ENCODE measurements around the gene DMBX1.

Gene DMBX1

GRCh38 chr1:46447499-46448108 lies 42.0 kb upstream of the DMBX1 start:
- DNase-seq (ENCODE audit: low read depth), result no peak
- TF ChIP-seq, protein P1, sequence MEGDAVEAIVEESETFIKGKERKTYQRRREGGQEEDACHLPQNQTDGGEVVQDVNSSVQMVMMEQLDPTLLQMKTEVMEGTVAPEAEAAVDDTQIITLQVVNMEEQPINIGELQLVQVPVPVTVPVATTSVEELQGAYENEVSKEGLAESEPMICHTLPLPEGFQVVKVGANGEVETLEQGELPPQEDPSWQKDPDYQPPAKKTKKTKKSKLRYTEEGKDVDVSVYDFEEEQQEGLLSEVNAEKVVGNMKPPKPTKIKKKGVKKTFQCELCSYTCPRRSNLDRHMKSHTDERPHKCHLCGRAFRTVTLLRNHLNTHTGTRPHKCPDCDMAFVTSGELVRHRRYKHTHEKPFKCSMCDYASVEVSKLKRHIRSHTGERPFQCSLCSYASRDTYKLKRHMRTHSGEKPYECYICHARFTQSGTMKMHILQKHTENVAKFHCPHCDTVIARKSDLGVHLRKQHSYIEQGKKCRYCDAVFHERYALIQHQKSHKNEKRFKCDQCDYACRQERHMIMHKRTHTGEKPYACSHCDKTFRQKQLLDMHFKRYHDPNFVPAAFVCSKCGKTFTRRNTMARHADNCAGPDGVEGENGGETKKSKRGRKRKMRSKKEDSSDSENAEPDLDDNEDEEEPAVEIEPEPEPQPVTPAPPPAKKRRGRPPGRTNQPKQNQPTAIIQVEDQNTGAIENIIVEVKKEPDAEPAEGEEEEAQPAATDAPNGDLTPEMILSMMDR (conservative IDR thresholded peaks at IDR 0.05; ENCODE audit: low read depth, low read length), result no peak

DNA sequence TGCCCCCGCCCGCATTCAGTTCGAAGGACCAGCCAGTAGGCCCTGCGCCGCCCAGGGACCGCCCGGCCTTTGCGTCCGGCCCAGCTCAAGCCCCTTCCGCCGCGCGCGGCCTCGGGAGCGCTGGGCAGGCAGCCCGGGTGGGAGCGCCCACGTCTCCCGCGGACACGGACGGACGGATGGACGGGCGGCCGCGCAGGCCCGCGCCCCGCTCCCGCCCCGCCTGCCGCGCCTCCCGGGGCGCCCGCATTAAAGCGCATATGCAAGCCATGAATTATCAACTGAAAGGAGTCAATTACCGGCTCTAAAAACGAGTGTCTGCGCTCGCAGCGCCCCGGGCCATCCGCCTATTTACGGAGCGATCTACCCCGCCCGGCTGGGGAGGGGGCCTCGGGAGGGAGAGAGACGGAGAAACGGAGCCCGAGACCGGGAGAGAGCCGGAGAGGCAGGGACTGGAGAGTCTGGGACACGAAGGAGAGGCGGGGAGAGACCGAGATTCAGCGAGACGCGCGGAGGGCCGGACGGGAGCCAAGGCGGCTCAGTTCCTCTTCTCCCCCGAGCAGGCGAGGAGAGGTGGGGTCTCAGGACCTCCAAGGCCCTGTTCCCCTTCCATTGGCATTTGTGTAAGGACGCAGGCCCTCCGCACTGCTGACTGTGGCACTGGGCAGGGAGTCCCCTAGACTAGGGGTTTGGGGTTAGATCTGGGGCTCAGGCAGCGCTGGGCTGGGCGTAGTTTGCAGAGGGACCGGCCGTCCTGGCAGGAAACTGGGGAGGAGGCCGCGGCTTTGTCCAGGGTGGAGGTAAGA lies 41.3 kb upstream of the DMBX1 start:
- peak overlapping the region; percentile 38 for H3K4me3 ChIP-seq (ENCODE audit: low read depth, low read length)
- DNase-seq (ENCODE audit: low read depth), result no peak
- TF ChIP-seq, protein P1 (conservative IDR thresholded peaks at IDR 0.05; ENCODE audit: low read depth, low read length), result no peak

More at GRCh38 chr1:46447499-46448108, 42.0 kb upstream of the DMBX1 start:
- H3K4me3 ChIP-seq (ENCODE audit: low read depth, low read length), result no peak overlapping the region

DNA sequence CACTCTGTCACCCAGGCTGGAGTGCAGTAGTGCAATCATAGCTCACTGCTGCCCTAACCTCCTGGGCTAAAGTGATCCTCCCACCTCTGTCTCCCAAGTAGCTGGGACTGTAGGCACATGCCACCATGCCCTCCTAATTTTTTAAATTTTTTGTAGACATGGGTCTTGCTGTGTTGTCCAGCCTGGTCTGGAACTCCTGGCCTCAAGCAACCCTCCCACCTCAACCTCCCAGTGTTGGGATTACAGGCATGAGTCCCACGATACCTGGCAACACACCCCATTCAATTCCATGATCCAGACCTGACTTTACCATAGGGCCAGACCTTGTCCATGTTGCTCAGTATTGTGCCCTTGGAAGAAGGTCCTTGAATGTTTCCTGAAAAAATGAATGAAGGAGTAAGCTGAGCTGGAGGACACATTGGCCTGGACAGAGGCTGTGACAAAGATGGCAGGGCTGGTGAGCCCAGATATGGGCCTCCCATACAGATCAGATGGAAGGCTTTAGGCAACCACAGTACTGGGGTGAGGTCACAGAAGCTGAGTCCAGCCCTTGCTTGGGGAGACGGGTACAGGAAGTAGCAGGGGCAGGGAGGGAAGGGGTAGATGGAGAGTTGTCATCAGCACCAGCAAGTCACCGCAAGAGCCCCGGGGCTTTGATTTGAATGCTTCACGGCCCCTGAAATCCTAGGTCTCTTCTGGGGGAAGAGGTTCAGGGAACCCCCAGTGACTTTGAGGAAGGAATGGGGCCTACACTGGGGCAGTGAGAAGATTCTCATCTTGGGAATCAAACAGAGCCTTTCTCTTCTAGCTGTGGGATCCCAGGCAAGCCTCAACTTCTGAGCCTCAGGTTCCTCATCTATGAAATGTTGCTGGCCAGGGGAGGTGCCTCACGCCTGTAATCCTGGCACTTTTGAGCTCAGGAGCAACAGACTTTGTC lies 40.1 kb upstream of the DMBX1 start:
- H3K4me3 ChIP-seq (ENCODE audit: low read depth, low read length), result no peak overlapping the region
- DNase-seq (ENCODE audit: low read depth), result no peak
- TF ChIP-seq, protein P1 (conservative IDR thresholded peaks at IDR 0.05; ENCODE audit: low read depth, low read length), result no peak

DNA sequence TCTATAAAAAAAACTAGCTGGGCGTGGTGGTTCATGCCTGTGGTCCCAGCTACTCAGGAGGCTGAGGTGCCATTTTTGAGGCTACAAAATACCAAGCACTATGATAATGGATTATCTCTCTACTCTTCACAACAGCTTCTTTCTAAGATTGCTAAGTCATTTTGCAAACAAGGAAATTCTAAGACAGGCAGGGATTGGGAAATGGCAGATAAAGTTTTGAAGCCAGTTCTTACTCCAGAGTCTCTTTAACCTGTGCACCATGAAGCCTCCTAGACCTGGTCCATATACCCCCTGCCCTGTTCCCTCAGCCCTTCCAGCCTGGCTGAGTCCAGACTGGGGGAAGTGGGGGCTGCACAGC lies 39.5 kb upstream of the DMBX1 start:
- DNase-seq (ENCODE audit: low read depth), result no peak
- TF ChIP-seq, protein P1 (conservative IDR thresholded peaks at IDR 0.05; ENCODE audit: low read depth, low read length), result no peak
- H3K4me3 ChIP-seq (ENCODE audit: low read depth, low read length), result no peak overlapping the region

DNA sequence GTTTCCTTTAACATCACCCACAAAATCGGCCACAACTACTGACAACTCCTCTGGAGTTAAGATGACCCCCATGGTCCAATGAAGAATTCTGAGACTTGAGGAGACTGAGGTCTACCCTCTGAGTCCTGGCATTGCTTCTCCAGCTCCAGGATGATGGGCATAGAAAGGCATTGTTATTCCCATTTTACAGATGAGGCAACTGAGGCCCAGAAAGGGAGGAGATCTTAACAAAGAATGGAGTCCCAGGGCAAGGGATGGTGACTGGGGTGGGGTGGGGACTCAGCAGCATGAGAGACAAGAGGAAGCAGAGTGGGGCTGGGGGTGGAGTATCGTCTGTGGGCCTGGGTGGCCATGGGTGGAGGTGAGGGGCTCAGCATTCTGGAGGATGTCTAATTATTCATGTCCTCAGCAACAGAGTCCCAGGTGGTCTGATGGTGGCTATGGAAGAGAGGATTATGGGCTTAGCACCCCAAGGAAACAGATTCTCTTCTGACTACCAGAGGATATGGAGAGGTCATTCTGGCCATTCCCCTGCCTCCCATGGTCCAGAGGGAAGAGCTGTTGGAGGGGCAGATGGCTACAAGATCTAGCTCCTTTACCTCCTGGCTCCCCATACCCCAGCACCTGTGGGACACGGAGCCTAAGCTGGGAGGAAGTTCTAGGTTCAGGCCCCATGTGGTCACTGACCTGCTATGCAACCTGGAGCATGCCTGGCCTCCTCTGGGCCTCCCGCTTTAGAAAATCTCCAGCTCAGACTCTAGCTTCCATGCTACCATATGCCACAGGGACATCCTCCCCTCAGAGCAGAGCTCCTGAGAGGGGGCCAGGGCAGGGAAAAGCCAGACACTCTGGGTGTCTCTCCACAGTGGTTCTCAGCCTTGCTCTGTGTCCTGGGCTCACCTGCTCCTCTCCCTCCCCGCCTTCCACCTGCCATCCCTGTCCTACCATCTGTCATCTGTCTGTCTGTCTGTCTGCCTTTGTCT lies 37.4 kb upstream of the DMBX1 start:
- DNase-seq (ENCODE audit: low read depth), result no peak
- no peak overlapping the region for H3K4me3 ChIP-seq (ENCODE audit: low read depth, low read length)
- TF ChIP-seq, protein P1 (conservative IDR thresholded peaks at IDR 0.05; ENCODE audit: low read depth, low read length), result no peak

GRCh38 chr1:46452931-46453325 lies 36.7 kb upstream of the DMBX1 start:
- TF ChIP-seq, protein P1 (conservative IDR thresholded peaks at IDR 0.05; ENCODE audit: low read depth, low read length), result no peak
- DNase-seq (ENCODE audit: low read depth), result no peak
- H3K4me3 ChIP-seq (ENCODE audit: low read depth, low read length), result no peak overlapping the region
